Muscle layer of colon (tissue), 2 donors: Measurements from ENCODE around the gene DNAJA4.

Experiments
- H3K27ac ChIP-seq: one replicate; pipeline ENCODE4 v1.7.0; 2013; ENCODE audit warnings: low read depth, mild to moderate bottlenecking, low read length, moderate library complexity
- H3K27me3 ChIP-seq, 2 donors: one replicate each; pipeline ENCODE4 v1.7.0; 2013; ENCODE audit warnings: low read length in 2 of 2, mild to moderate bottlenecking in 2 of 2; ENCODE audit not compliant: insufficient read depth in 2 of 2, control insufficient read depth in 1 of 2
- H3K36me3 ChIP-seq: one replicate; pipeline ENCODE4 v1.7.0; 2013; ENCODE audit warnings: mild to moderate bottlenecking, low read length; ENCODE audit not compliant: insufficient read depth
- H3K4me1 ChIP-seq: one replicate; pipeline ENCODE4 v1.7.0; 2013; ENCODE audit warnings: mild to moderate bottlenecking, low read length; ENCODE audit not compliant: insufficient read depth
- H3K4me3 ChIP-seq, 2 donors: one replicate each; pipeline ENCODE4 v1.7.0; 2013; ENCODE audit warnings: low read length in 2 of 2, low read depth in 1 of 2, mild to moderate bottlenecking in 1 of 2, moderate library complexity in 1 of 2
- H3K9ac ChIP-seq: one replicate; pipeline ENCODE4 v1.7.0; 2013; ENCODE audit warnings: low read length
- H3K9me3 ChIP-seq: one replicate; pipeline ENCODE4 v1.7.0; 2013; ENCODE audit warnings: mild to moderate bottlenecking, low read length
- donor health status: abdominal sarcoma.
- donor health status: Adenocarcinoma of cecum.

The DNAJA4 gene

GRCh38 chr15:78284758-78285157 lies 20.4 kb downstream of the DNAJA4 start:
- H3K9me3 ChIP-seq: no peaks in the 10 kb centered on the region
- peaks cover 89% of the 10 kb centered on the region for H3K36me3 ChIP-seq
- H3K27me3 ChIP-seq: no peaks in the 10 kb centered on the region
- H3K9ac ChIP-seq: no peak overlapping the region
- no peaks in the 10 kb centered on the region for H3K4me1 ChIP-seq
- no peak overlapping the region for H3K27ac ChIP-seq
- H3K4me3 ChIP-seq: no peak overlapping the region

- no peaks in the 10 kb centered on the region for H3K9me3 ChIP-seq
- no peak overlapping the region for H3K4me3 ChIP-seq
- peaks cover 87% of the 10 kb centered on the region for H3K36me3 ChIP-seq
- no peak overlapping the region for H3K27ac ChIP-seq
- no peaks in the 10 kb centered on the region for H3K27me3 ChIP-seq
- no peak overlapping the region for H3K9ac ChIP-seq
- no peaks in the 10 kb centered on the region for H3K4me1 ChIP-seq
These were observed 25.9 kb downstream of the DNAJA4 start for GRCh38 chr15:78290222-78290621.

- Histone ChIP-seq H3K36me3 (peaks cover 79% of the 10 kb centered on the region), H3K4me3 (no peak overlapping the region), H3K9me3 (no peaks in the 10 kb centered on the region), H3K9ac (no peak overlapping the region), H3K27me3 (no peaks in the 10 kb centered on the region), H3K27ac (no peak overlapping the region), H3K4me1 (no peaks in the 10 kb centered on the region)
These were observed 26.7 kb downstream of the DNAJA4 start for GRCh38 chr15:78291052-78291451.

GRCh38 chr15:78291698-78292097 lies 27.3 kb downstream of the DNAJA4 start:
- Histone ChIP-seq H3K27me3 (no peaks in the 10 kb centered on the region), H3K36me3 (peaks cover 72% of the 10 kb centered on the region), H3K4me1 (no peaks in the 10 kb centered on the region), H3K4me3 (no peak overlapping the region), H3K9me3 (no peaks in the 10 kb centered on the region), H3K9ac (no peak overlapping the region), H3K27ac (no peak overlapping the region)

- H3K36me3 ChIP-seq: peaks cover 67% of the 10 kb centered on the region
- H3K9ac ChIP-seq: no peak overlapping the region
- H3K4me1 ChIP-seq: no peaks in the 10 kb centered on the region
These were observed 27.9 kb downstream of the DNAJA4 start for GRCh38 chr15:78292219-78292618.

GRCh38 chr15:78299101-78299930 lies 35.0 kb downstream of the DNAJA4 start, which contains the start of gene SKIC8:
Gene SKIC8, minus strand, starts transcription at chr15:78299609. Its CDS starts 3,923 bp downstream, at chr15:78295686.
- H3K36me3 ChIP-seq: peaks cover 2% of the 10 kb centered on the region
- peak within 1 kb of the TSS; percentile 88 for H3K9ac ChIP-seq
- peak within 1 kb of the TSS; percentile 67 to 98 for H3K4me3 ChIP-seq
- no peaks in the 10 kb centered on the region for H3K27me3 ChIP-seq
- peak within 1 kb of the TSS; percentile 89 for H3K27ac ChIP-seq
- H3K9me3 ChIP-seq: no peaks in the 10 kb centered on the region
- peaks cover 9% of the 10 kb centered on the region for H3K4me1 ChIP-seq

More at GRCh38 chr15:78292219-78292618, 27.9 kb downstream of the DNAJA4 start:
- Histone ChIP-seq H3K4me3 (no peak overlapping the region), H3K27ac (no peak overlapping the region), H3K9me3 (no peaks in the 10 kb centered on the region), H3K27me3 (no peaks in the 10 kb centered on the region)

- Histone ChIP-seq H3K4me1 (peaks cover 9% of the 10 kb centered on the region), H3K9me3 (no peaks in the 10 kb centered on the region), H3K36me3 (no peaks in the 10 kb centered on the region), H3K27ac (no peak overlapping the region), H3K4me3 (no peak overlapping the region), H3K27me3 (no peaks in the 10 kb centered on the region), H3K9ac (no peak overlapping the region)
These were observed 37.0 kb downstream of the DNAJA4 start for GRCh38 chr15:78301326-78301725.

GRCh38 chr15:78301828-78302227 lies 37.5 kb downstream of the DNAJA4 start:
- Histone ChIP-seq H3K36me3 (no peaks in the 10 kb centered on the region), H3K9me3 (no peaks in the 10 kb centered on the region)

GRCh38 chr15:78302579-78303312 lies 38.4 kb downstream of the DNAJA4 start:
- Histone ChIP-seq H3K9me3 (no peaks in the 10 kb centered on the region), H3K27me3 (no peaks in the 10 kb centered on the region), H3K27ac (no peak overlapping the region), H3K4me1 (peaks cover 9% of the 10 kb centered on the region), H3K4me3 (no peak overlapping the region), H3K9ac (no peak overlapping the region), H3K36me3 (no peaks in the 10 kb centered on the region)

More at GRCh38 chr15:78301828-78302227, 37.5 kb downstream of the DNAJA4 start:
- peaks cover 9% of the 10 kb centered on the region for H3K4me1 ChIP-seq
- H3K27ac ChIP-seq: no peak overlapping the region
- H3K27me3 ChIP-seq: no peaks in the 10 kb centered on the region
- no peak overlapping the region for H3K9ac ChIP-seq
- H3K4me3 ChIP-seq: no peak overlapping the region

- Histone ChIP-seq H3K27me3 (no peaks in the 10 kb centered on the region), H3K4me3 (no peak overlapping the region), H3K4me1 (peaks cover 3% of the 10 kb centered on the region), H3K27ac (no peak overlapping the region), H3K36me3 (no peaks in the 10 kb centered on the region), H3K9ac (no peak overlapping the region), H3K9me3 (no peaks in the 10 kb centered on the region)
These were observed 40.1 kb downstream of the DNAJA4 start for GRCh38 chr15:78304216-78305066.
